DMS153 (cell line): ENCODE measurements around the gene BSN.

Source experiments
- DNase-seq: peaks from one replicate; lab custom pipeline; 2025; lab: John Stamatoyannopoulos, UW

Gene BSN

DNA sequence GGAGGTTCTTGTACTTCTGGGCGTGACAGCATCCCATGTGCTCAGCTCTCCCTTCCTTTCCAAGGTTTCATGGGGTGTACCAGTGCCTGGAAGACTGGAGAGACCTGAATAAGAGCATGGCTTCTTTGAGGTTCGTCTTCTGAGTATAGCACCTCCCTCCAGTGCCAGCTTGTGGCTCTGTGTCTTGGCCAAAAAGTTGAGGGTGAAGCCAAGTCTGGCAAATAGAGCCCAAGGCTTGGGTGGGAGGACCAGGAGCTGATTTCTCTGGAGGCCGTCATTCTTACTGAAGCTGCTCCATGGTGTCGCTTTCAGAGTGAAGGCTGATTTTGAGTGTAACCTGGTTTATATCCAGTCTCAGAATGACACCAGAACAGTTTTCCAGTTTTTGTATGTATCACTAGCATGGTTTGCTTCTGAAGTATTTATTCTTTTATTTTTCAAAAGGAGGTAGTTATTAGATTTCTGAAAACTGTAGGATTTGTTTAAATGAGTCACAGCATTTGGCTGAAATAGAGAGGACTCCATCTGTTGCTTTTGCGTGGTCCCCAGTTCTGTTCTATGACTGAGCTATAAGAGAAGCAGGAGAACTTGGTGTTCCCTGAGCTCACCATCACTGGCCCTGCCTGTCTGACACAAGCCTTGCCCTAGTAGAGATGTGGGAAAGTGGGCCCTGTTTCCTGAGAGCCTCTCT lies 47.2 kb downstream of the BSN start:
- no peak for DNase-seq

DNA sequence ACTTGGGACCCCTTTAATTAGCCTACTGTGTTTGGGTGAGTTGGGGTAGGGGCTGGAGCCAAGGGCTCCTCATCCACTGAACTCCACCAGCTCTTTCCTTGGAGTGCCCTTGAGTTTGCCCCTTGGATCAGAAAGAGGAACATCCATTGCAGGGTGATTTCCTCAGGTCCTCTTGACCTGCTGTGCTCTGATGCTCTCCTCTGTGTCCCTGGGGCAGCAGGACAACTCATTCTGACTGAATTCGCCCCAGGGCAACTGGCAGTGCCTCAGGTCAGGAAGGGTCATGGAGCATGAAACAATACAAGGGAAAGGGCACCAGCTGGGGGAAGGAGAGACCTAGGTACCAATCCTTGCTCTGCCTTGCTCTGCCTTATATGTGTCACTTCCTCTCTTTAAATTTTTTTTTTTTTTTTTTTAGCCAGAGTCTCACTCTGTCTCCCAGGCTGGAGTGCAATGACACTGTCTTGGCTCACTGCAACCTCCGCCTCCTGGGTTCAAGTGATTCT lies 47.8 kb downstream of the BSN start:
- no peak for DNase-seq

DNA sequence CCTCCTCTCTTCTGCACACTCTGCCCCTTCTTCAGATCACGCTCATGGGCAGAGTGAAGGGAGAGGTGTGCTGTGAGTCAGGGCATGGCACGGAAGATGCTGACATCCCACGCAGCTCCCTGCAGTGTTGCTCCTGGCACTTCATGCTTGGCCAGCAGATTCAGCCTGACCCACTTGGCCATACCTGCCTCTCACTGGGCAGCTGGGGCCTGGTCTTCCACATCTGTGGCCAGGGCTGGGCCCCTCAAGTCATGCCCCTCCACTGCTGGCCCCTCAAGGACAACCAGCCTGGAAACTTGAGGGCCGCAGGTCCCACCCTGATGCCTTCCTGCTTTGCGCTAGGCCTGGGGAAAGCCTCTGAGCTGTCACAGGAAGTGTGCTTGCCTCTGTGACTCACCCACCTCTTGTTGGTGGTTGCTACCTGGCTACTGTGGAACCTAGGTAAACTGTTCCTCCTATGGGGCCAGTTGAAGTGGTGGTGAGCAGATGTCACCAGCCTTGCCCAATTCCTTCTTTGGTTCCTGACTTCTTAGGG lies 48.7 kb downstream of the BSN start:
- peak; percentile 11 for DNase-seq

DNA sequence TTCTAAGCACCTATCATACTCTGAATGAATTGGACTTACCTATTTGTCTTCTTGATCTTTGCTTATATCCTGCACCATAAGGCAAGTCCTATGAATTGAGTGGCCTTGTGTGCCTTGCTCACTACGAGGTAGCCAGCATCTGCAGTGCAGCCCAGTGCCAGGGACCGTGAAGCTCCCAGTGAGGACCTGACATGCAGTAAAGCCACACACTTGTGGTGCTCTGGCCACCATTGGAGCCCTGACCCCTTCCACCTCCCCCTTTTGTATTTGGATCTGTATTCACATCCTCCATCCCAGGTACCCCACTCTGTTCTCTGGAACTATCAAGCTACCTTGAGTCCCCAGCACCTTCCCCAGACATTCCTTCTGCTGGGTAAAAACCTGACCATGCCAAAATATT lies 52.1 kb downstream of the BSN start:
- DNase-seq, result no peak

DNA sequence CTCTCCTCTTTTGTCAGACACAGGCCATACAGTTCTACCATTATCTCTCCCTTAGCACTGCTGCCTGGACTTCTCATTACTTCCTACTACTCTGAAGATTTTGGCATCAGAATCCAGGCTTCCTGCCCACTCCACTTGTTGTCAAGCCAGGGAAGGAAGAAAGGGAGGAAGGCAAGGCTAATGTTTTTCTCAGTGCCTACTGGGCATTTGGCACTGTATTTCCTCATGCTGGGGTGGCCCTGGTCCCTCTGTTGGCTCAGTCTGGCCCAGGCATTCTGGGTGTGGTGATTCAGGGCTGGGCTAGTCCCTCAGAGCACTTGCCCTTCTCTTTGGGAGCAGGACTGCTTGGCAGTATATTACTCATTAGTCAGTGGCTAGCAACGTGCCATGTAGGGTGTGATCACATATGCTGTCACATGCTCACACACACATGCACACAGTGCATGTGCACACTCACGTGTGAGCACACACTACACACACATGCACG lies 52.9 kb downstream of the BSN start:
- no peak for DNase-seq

DNA sequence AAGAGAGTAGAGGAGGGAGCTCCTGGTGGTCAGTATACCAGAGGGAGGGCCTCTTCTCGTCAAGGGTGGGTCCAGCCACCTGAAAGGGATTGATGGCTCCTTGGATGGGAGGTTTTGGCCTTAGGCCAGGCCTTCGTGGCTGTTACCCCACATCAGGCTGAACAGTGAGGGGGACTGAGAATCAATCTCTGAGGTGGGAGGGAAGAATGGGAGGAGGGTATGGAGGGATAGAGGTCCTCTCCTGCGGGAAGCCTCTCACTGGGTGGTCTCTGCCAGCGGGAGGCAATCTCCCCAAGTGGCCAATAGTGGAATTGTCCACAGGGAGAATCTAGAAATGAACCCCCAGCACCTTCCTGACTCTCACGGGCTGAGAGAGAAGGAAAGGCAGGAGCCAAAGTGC lies 53.5 kb downstream of the BSN start:
- no peak for DNase-seq

DNA sequence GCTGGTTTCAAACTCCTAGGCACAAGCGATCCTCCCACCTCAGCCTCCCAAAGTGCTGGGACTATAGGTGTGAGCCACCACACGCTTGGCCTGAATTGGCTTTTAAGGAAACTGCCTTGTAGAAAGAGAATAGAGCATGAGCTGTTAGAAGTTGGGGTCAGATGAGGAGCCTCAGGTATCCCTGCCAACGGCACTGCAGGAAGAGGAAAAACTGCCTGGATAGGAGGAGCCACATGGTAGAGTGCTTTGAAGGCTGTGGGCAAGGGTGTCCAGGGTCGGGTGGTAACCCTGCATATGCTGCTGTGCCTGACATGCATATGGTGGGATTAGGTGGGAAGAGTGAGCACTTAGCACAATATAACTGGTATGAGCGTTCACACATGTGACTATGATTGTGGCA lies 55.0 kb downstream of the BSN start:
- no peak for DNase-seq

DNA sequence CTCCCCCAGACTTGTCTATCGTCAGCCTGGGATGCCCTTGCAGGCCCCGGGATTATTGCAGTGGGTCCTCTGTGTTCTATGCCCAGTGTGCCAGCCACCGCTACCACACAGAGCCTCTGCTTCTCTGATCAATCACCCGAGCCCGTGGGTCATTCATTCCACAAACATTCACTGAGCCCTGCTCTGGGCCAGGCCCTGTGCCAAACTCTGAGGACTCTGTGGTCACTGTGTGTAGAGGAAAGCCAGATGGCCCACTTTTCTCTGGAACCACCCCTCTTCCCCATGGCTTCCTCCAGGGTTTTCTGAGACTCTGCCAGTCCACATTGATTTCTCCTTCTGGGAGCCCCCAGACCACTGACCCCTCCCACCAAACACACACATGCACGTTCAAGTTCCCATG lies 55.5 kb downstream of the BSN start:
- DNase-seq, result no peak

DNA sequence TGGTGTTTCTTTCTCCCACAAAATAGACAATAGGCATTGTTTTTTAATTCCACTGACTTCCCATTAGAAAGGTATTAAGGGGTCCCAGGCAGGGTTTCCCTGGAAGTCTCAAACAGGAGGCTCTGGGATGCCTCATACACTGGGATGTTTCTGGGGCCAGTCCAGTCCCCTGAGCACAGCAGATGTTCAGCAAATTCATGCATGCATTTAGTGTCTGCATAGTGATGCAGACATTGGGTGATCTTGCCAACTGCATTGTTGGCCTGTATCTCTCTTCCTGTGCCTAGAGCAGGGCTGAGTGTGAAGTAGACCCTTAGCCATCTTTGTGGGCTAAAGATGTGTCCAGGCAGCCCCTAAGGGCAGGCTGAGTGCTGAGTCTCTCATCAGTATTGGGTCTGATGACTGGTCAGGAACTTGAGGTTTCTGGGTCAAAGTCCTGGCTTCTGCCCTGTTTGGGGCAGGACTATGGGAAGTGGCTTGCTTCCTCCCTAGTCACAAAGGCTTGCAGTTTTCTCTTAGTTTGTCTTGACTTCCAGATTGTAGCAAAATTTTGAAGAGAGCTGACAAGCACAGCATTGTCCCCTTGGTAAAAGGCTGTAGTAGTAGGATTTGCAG lies 56.5 kb downstream of the BSN start:
- no peak for DNase-seq

DNA sequence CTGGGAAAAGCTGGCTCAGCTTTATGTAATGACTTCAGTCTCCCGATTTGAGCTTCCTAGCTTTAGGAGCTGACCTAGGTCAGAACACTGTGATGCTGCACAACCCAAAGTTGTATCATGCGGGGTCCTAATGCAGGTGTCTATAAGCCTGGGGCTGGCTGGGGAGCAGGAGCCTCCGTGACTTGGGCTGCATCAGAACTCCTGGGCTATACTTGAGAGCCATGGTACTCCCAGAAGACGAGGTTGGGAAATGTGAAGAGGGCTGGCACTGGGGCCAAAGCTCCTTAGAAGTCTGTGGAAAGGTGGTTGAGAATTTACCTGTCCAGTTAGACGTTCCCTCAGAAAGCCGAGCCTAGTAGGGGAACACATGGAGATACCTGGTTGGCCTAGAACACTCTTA lies 57.0 kb downstream of the BSN start:
- DNase-seq, result no peak

DNA sequence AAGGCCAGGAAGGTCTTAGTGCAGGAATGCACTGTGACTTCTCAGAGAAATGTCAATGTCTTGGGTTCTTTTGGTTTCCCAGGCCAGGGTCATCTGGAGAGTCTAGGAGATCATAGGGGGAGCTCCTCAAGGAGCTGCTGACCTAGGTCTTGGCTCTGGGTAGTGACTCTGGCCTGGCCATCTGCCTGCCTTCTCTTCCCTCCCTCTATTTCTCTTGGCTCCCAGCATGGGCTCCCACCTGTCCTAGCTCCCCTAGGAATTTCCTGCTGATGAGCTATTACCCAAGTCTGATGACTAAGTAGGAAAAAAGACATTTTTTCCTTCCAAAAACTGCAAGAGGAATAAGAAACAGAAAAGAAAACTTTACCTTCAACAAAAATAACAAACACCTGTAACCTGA lies 57.4 kb downstream of the BSN start:
- DNase-seq, result no peak

DNA sequence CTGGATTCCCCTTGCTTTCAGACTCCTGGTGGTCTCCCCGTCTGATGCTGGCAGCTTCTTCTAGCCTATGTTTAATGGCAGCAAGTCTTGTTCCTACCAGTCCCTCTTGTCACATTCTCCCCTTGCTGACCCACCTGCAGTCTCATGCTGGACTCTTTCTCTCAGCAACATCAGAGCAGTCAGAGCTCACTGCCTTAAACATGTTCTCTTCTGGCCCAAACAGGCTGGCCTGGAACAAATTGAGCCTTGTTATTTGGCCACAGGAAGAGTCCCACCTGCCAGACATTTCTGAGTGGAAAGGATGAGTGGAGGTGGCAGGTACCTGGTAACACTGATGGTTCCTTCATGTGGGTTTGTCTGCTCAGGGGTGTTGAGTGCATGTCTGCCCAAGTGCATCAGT lies 60.7 kb downstream of the BSN start:
- DNase-seq, result no peak

DNA sequence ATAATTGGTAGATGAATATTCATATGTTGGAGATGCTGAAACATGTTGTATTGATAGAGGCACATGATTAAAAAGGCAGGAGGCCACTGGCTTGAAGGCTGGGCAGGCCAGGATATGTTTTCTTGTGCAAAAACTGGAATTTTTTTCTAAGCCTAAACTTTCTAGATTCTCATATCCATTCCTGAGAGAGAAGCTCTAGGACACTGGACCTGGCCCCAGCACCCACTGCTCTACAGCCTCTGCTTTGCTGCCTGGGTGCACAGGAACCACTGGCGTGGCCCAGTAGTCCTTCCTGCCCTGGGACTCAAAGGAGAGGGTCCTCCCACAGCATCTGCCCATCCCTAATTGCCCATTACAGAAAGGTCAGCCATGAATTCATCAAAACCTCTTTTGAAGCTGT lies 61.8 kb downstream of the BSN start:
- DNase-seq, result no peak

DNA sequence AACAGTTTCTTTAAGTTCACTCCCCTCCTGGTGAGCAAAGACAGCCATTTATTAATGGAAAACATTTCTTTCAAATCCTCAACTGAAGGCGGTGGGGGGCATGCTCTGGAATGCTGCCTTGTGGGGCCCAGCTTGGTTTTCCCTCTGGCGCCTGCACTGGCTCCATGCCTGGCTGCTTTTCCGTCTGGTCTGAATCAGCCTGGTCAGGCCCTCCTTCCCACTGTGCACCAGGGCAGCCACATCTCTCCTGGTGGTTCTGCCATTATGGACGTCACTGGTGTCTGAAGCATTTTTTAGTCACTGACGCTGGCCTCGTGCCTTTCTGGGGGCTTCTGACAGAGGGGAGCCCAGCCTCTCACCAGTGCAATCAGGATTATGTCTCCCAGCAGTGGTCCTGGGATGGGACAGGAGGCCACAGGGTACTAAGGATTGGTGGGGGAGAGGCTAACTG lies 62.2 kb downstream of the BSN start:
- DNase-seq, result no peak

DNA sequence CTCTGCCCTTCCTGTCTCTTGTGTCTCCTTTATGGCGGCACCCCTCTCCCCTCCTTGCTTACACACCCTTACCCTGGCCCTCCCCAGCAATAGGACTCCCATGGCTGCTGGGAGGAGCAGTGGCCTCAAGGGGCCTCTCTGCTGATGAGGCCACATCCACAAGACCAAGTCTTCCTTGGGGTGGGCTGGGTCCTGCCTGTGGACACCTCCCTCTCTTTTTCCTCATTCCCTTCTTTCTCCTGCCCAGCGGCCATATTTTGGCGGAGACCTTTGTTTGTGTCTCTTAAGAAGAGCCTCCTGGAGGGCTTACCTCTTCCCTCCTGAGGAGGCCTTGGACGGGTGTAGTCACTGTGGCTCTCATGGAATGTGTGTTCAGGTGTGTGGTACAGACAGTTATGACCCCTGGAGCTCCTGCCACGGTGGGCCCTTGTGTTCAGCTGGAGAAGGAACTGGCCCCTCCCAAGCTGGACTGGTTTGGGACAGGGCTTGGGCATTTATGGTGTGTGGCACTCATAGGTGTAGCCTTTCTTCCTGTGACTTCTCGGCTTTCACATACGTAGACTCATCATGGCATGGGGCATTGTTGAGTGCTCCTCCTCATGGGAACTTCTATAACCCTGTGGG lies 63.2 kb downstream of the BSN start:
- DNase-seq, result no peak

DNA sequence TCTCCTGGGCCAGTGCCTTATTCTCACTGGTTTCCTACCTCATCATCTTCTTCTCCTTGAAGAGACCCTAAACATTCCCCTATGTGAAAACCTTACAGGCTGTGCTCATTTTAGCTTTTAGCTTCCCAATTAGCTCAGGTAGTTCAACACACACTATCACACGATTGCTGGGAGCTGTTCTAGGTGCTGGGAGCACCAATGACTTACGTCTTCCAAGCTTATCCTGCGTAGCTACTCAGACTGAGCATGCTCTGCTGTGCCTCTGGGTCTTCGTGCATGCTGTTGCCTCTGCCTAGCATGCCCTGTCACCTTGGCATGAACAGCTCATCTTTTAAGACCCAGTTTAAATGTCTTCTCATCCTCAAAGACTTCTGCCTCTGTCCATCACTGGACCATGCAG lies 64.1 kb downstream of the BSN start:
- DNase-seq, result no peak

DNA sequence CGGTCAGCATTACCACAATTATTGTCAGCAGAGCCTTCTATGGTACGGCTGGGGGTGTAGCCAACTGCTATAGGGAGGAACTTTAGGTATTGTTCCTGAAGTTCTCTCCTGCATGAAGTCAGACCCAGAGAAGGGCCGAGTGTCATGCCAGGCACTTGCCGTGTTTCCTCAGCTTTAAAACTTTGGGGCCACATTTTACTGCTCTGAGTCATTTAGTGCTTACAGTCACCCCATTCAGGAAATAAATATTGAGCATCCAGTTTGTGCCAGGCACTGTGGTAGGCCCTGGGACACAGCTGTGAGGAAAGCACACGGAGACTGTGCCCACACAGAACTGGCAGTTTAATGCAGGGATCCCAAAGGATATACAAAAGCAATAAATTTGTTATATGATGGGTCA lies 65.4 kb downstream of the BSN start:
- DNase-seq, result no peak

DNA sequence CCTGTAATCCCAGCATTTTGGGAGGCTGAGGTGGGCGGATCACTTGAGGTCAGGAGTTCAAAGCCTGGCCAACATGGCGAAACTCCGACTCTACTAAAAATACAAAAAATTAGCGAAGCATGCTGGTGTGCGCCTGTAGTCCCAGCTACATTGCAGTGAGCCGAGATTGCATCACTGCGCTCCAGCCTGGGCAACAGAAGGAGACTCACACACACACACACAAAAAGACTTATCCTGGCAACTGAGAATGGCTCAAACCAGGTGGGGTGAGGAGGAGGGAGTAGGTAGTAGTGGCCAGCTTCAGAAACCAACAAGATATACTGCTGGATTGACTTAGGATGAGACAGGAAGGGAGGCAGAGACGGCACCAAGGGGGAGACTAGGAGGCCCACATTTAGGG lies 66.5 kb downstream of the BSN start:
- no peak for DNase-seq

DNA sequence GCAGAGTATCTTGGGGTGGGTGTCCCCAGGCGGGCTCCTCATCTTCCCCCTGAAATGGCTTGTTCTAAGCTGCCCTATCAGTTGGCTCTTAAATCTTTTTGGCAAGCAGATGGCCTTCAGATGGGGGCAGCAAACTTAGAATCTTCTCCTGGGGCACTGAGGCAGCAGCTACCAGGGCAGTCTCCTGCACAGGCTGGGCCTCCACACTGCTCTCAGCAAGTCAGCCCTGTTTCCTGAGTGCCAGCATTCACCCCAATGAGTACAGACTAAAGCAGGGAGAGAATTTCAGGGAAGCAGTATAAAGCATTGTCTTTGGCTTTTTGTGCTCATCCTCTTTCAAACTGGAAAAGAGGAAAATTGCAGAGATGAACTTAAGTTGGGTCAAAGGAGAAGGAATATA lies 68.8 kb downstream of the BSN start:
- DNase-seq, result no peak

DNA sequence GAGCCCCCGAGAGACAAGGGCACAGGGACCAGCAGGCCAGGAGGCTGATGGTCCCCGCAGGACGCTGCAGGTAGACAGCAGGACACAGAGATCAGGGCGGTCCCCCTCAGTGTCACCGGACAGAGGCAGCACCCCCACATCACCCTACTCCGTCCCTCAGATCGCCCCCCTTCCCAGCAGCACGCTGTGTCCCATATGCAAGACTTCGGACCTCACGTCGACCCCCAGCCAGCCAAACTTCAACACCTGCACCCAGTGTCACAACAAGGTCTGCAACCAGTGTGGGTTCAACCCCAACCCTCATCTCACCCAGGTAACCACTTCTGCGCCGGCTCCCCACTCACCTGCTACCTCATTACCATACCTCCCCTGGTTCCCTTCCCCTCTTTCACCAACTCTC lies 70.8 kb downstream of the BSN start:
- no peak for DNase-seq

DNA sequence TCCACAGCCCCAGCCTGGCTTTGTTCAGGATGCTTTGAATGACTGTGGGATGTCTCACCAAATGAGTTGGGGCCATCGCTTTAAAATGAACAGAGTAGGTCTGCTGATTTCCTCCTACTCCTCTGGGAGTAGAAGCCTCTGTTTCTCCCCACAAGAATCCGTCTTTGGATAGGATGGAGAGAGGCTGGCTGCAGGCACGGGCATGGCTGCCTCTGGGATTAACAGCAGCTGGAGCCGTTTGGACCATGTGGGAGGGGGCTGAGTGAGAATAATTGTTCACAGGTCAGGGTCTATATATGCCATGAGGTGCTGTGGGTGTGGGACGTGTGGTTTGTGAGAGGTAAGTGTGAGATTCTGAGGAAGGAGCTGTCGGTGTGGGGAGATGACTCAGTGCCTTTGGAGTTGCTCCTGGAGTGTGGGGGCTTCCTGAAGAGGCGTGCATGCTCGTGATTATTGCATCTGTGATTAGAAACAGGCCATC lies 71.9 kb downstream of the BSN start:
- no peak for DNase-seq

DNA sequence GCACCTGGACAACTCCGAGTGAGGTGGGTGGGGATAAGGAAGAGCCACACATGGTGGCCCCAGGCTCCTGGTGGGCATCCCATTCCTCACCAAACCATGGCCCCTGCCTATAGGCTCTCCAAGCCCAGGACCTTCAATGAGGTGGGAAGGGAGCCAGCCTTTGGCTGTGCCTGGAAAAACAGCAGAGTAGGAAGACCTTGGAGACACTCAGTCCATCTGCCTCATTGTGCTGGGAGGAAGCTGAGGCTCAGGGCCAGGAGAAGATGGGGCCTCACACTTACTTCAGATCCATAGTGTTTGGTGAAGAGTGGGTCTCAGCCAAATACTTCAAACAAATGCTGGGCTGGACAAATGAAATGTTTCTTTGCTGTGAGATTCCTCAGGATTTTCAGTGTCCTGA lies 72.5 kb downstream of the BSN start:
- DNase-seq, result no peak

DNA sequence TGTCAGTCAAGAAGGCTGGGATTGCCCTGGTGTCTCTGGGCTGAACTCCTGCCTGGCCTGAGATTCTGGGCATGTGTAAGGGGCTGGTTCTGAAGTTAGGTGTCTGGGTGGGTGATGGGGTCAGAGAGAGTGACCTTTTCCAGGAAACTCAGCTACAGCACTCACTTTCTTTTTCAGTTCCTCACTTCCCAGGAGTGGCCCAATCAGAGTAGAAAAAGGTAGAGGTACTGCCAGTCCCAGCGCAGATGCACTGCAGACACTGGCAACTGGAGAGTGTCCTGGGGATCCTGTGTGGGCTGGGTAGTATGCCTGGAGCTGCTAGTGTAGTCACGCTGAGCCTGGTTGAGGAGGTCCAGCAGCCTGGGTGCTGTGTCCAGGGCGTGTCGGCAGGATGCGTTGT lies 73.4 kb downstream of the BSN start:
- DNase-seq, result no peak
